Neuronal stem cell (in vitro differentiated cells): Measurements from ENCODE around the gene SLC39A3.

Experiments
- DNase-seq: peaks from one replicate; pipeline ENCODE4 v3.0.0-alpha.2; 2013; ENCODE audit warnings: low spot score
- H2AFZ ChIP-seq: one replicate; pipeline ENCODE4 v1.6.1; 2013; ENCODE audit warnings: mild to moderate bottlenecking, low read length, inconsistent platforms
- H2AK5ac ChIP-seq: 2 replicates; pipeline ENCODE4 v1.6.1; 2013; ENCODE audit warnings: low read depth, mild to moderate bottlenecking, inconsistent platforms, low read length, moderate library complexity, mixed read lengths
- H2BK120ac ChIP-seq: 2 replicates; pipeline ENCODE4 v1.6.1; 2013; ENCODE audit warnings: low read depth, mild to moderate bottlenecking, inconsistent platforms, low read length, moderate library complexity, mixed read lengths
- H2BK12ac ChIP-seq: one replicate; pipeline ENCODE4 v1.6.1; 2013; ENCODE audit warnings: low read length, inconsistent platforms
- H2BK15ac ChIP-seq: 2 replicates; pipeline ENCODE4 v1.6.1; 2013; ENCODE audit warnings: mild to moderate bottlenecking, low read length, inconsistent platforms, mixed read lengths
- H2BK5ac ChIP-seq: one replicate; pipeline ENCODE4 v1.6.1; 2013; ENCODE audit warnings: inconsistent platforms, mild to moderate bottlenecking, low read length, moderate library complexity
- H3K14ac ChIP-seq: one replicate; pipeline ENCODE4 v1.6.1; 2013; ENCODE audit warnings: low read length, inconsistent platforms
- H3K18ac ChIP-seq: 2 replicates; pipeline ENCODE4 v1.6.1; 2013; ENCODE audit warnings: low read length, inconsistent platforms
- H3K23ac ChIP-seq: 2 replicates; pipeline ENCODE4 v1.6.1; 2013; ENCODE audit warnings: low read depth, mild to moderate bottlenecking, mixed read lengths, low read length, inconsistent platforms; ENCODE audit not compliant: poor library complexity
- H3K27ac ChIP-seq: replicated peaks from 3 replicates; pipeline ENCODE4 v1.5.1; 2013; ENCODE audit warnings: low read length, inconsistent platforms
- H3K27me3 ChIP-seq, 3 experiments: 2 replicates each; pipeline ENCODE4 v1.6.1; 2013; ENCODE audit warnings: low read length in 3 of 3, mild to moderate bottlenecking in 2 of 3, inconsistent platforms in 1 of 3, low read depth in 1 of 3, mixed read lengths in 1 of 3, moderate library complexity in 1 of 3; ENCODE audit not compliant: control insufficient read depth in 3 of 3, insufficient read depth in 3 of 3
- H3K36me3 ChIP-seq, 2 donors: replicated peaks in 1 of 2; 2 replicates each; pipeline ENCODE4 v1.6.1; 2013; ENCODE audit warnings: low read length in 2 of 2; ENCODE audit not compliant: control insufficient read depth in 2 of 2, insufficient read depth in 2 of 2
- H3K4ac ChIP-seq: 2 replicates; pipeline ENCODE4 v1.6.1; 2013; ENCODE audit warnings: inconsistent platforms, mild to moderate bottlenecking, low read length, moderate library complexity
- H3K4me1 ChIP-seq, 2 donors: 1 replicate in 1 of 2; 2 replicates in 1 of 2; pipeline ENCODE4 v1.6.1; 2013; ENCODE audit warnings: low read length in 2 of 2, low read depth in 1 of 2; ENCODE audit not compliant: control insufficient read depth in 2 of 2, insufficient read depth in 1 of 2
- H3K4me2 ChIP-seq: one replicate; pipeline ENCODE4 v1.6.1; 2013; ENCODE audit warnings: mild to moderate bottlenecking, low read length, inconsistent platforms; ENCODE audit not compliant: insufficient read depth, poor library complexity, severe bottlenecking
- H3K4me3 ChIP-seq, 2 donors: 2 replicates each; pipeline ENCODE4 v1.5.1; 2013; ENCODE audit warnings: low read length in 2 of 2, mild to moderate bottlenecking in 2 of 2, inconsistent platforms in 1 of 2, moderate library complexity in 1 of 2
- H3K79me1 ChIP-seq: one replicate; pipeline ENCODE4 v1.6.1; 2013; ENCODE audit warnings: low read depth, mild to moderate bottlenecking, inconsistent platforms, low read length, moderate library complexity
- H3K9ac ChIP-seq: one replicate; pipeline ENCODE4 v1.6.1; 2013; ENCODE audit warnings: mild to moderate bottlenecking, low read depth, low read length, inconsistent platforms; ENCODE audit not compliant: poor library complexity
- H3K9me3 ChIP-seq, 2 donors: replicated peaks in 1 of 2; 2 replicates each; pipeline versions ENCODE3 to v1.6.1; 2013; ENCODE audit warnings: low read length in 2 of 2, mild to moderate bottlenecking in 2 of 2, inconsistent platforms in 1 of 2, low read depth in 1 of 2, mixed read lengths in 1 of 2, moderate library complexity in 1 of 2; ENCODE audit not compliant: control insufficient read depth in 2 of 2, insufficient read depth in 1 of 2
- H4K8ac ChIP-seq: one replicate; pipeline ENCODE4 v1.6.1; 2013; ENCODE audit warnings: low read depth, mild to moderate bottlenecking, inconsistent platforms, low read length, moderate library complexity
- H4K91ac ChIP-seq: one replicate; pipeline ENCODE4 v1.6.1; 2013; ENCODE audit warnings: low read length, low read depth, mild to moderate bottlenecking, inconsistent platforms; ENCODE audit not compliant: poor library complexity
- WGBS, 2 donors: extraction: QIAGEN DNeasy Blood & Tissue Kit; methylation state at CpG; one replicate each; pipeline ENCODE4 v1.1.7; 2013; ENCODE audit warnings: missing lambda C conversion rate in 2 of 2, mixed read lengths in 1 of 2; ENCODE audit not compliant: insufficient read length in 2 of 2, insufficient replicate concordance in 1 of 2; ENCODE audit errors: extremely low coverage in 2 of 2; 5-methylcytosine and 5-hydroxymethylcytosine counted together

The SLC39A3 gene

GRCh38 chr19:2729943-2730818, 9.6 kb downstream of the SLC39A3 start:
- no peak for DNase-seq
- Histone ChIP-seq H2BK15ac (no peak overlapping the region), H4K91ac (no peak overlapping the region)

GRCh38 chr19:2728783-2729387, 10.9 kb downstream of the SLC39A3 start:
- DNase-seq, result no peak
- Histone ChIP-seq H3K4me3 (no peak overlapping the region), H2BK5ac (no peak overlapping the region), H2AFZ (no peak overlapping the region), H2BK120ac (no peak overlapping the region), H4K8ac (no peak overlapping the region), H3K18ac (no peak overlapping the region), H3K36me3 (peaks cover under 1 to 9% of the 10 kb centered on the region in 2 donors), H3K14ac (no peak overlapping the region), H2AK5ac (no peak overlapping the region), H3K4me1 (peaks cover 0 to 10% of the 10 kb centered on the region in 2 donors), H2BK12ac (no peak overlapping the region), H3K9ac (no peak overlapping the region), H3K27ac (no peak overlapping the region), H3K4me2 (no peak overlapping the region), H3K4ac (no peak overlapping the region), H3K79me1 (peaks cover 2% of the 10 kb centered on the region), H2BK15ac (no peak overlapping the region), H4K91ac (no peak overlapping the region), H3K27me3 (peaks cover 0 to 19% (median 0%) of the 10 kb centered on the region in 3 experiments), H3K23ac (no peak overlapping the region), H3K9me3 (peaks cover 0 to 1% of the 10 kb centered on the region in 2 donors)
- no CpG with 5 or more reads among the region's 23 CpGs for WGBS, 2 donors

More at GRCh38 chr19:2729943-2730818, 9.6 kb downstream of the SLC39A3 start:
- Histone ChIP-seq H2BK12ac (peak overlapping the region; percentile 41), H3K4me2 (no peak overlapping the region), H2BK120ac (no peak overlapping the region), H3K14ac (peak overlapping the region; percentile 21), H3K79me1 (peaks cover 6% of the 10 kb centered on the region), H3K9ac (no peak overlapping the region), H3K4me1 (peaks cover 0 to 10% of the 10 kb centered on the region in 2 donors), H3K4me3 (no peak overlapping the region), H2AFZ (no peak overlapping the region), H3K4ac (no peak overlapping the region), H3K18ac (no peak overlapping the region), H4K8ac (no peak overlapping the region), H3K36me3 (peaks cover 11 to 22% of the 10 kb centered on the region in 2 donors), H2BK5ac (peak overlapping the region; percentile 39), H2AK5ac (no peak overlapping the region), H3K27me3 (peaks cover 0 to 17% (median 0%) of the 10 kb centered on the region in 3 experiments), H3K23ac (no peak overlapping the region), H3K27ac (no peak overlapping the region), H3K9me3 (no peaks in the 10 kb centered on the region)
- no CpG with 5 or more reads among the region's 26 CpGs for WGBS, 2 donors

- Histone ChIP-seq H2BK5ac (no peak overlapping the region), H3K27me3 (peaks cover 0 to 32% (median 5%) of the 10 kb centered on the region in 3 experiments), H3K9ac (no peak overlapping the region), H3K4me3 (no peak overlapping the region), H3K79me1 (no peaks in the 10 kb centered on the region), H3K4ac (no peak overlapping the region), H3K18ac (peak overlapping the region; percentile 80), H3K4me2 (no peak overlapping the region), H2AK5ac (no peak overlapping the region), H3K36me3 (peaks cover 0 to 7% of the 10 kb centered on the region in 2 donors), H4K8ac (no peak overlapping the region), H3K27ac (no peak overlapping the region), H2BK12ac (peak overlapping the region; percentile 58), H2AFZ (no peak overlapping the region), H2BK120ac (no peak overlapping the region), H4K91ac (no peak overlapping the region), H3K23ac (peak overlapping the region; percentile 89), H2BK15ac (no peak overlapping the region), H3K4me1 (peaks cover 0 to 10% of the 10 kb centered on the region in 2 donors), H3K9me3 (peaks cover 0 to 1% of the 10 kb centered on the region in 2 donors), H3K14ac (peak overlapping the region; percentile 75)
- no CpG with 5 or more reads among the region's 16 CpGs for WGBS, 2 donors
- DNase-seq, result no peak
Observed at GRCh38 chr19:2727640-2727944, 12.2 kb downstream of the SLC39A3 start.
